Nephron (organoid): ENCODE measurements around the gene NCOA3.
A peak's percentile ranks its signal among the peaks of the same experiment; 100 is the strongest.

Experiments used
- H3K27ac Mint-ChIP-seq, 3 experiments: 2 replicates each; pipeline ENCODE4 v1.8.0; 2020; ENCODE audit warnings: mixed read lengths in 3 of 3, mild to moderate bottlenecking in 2 of 3, moderate library complexity in 1 of 3
- H3K27me3 Mint-ChIP-seq: 2 replicates; pipeline ENCODE4 v1.8.0; 2021; ENCODE audit warnings: low read depth, mild to moderate bottlenecking, moderate library complexity, mixed read lengths
- H3K36me3 Mint-ChIP-seq: 2 replicates; pipeline ENCODE4 v1.8.0; 2020; ENCODE audit warnings: low read depth, mixed read lengths
- H3K4me1 Mint-ChIP-seq: 2 replicates; pipeline ENCODE4 v1.8.0; 2020; ENCODE audit warnings: mixed read lengths
- H3K4me3 Mint-ChIP-seq, 3 experiments: 2 replicates each; pipeline ENCODE4 v1.8.0; 2020; ENCODE audit warnings: mild to moderate bottlenecking in 3 of 3, mixed read lengths in 3 of 3, moderate library complexity in 2 of 3
- H3K9me3 Mint-ChIP-seq: 2 replicates; pipeline ENCODE4 v1.8.0; 2020; ENCODE audit warnings: mixed read lengths
- CTCF ChIP-seq, 3 experiments: fragments of 200-600 bp; sonication (generic); IDR thresholded peaks; one replicate each; pipeline ENCODE4 v1.5.0; 2021; ENCODE audit warnings: antibody characterized with exemption in 3 of 3; ENCODE audit not compliant: unreplicated experiment in 3 of 3

The NCOA3 gene

GRCh38 chr20:47596003-47596571 is 94.4 kb downstream of the NCOA3 start:
- Mint-ChIP-seq H3K4me3 (no peak overlapping the region), H3K9me3 (no peaks in the 10 kb centered on the region), H3K36me3 (peaks cover 29% of the 10 kb centered on the region), H3K4me1 (peaks cover 28% of the 10 kb centered on the region), H3K27ac (no peak overlapping the region), H3K27me3 (no peaks in the 10 kb centered on the region)
- TF ChIP-seq CTCF (IDR thresholded peaks at IDR 0.05; ENCODE audit: unreplicated experiment in 3 of 3) = no peak

GRCh38 chr20:47597090-47597489 is 95.4 kb downstream of the NCOA3 start:
- Mint-ChIP-seq H3K4me3 (no peak overlapping the region), H3K36me3 (peaks cover 21% of the 10 kb centered on the region), H3K9me3 (no peaks in the 10 kb centered on the region), H3K4me1 (peaks cover 28% of the 10 kb centered on the region), H3K27me3 (no peaks in the 10 kb centered on the region), H3K27ac (no peak overlapping the region)
- no peak for TF ChIP-seq CTCF (IDR thresholded peaks at IDR 0.05; ENCODE audit: unreplicated experiment in 3 of 3)

GRCh38 chr20:47598911-47599744 is 97.4 kb downstream of the NCOA3 start:
- H3K4me1 Mint-ChIP-seq = peaks cover 41% of the 10 kb centered on the region
- no peak overlapping the region for H3K4me3 Mint-ChIP-seq
- peak overlapping the region; percentile 23 to 55 (median 38) for H3K27ac Mint-ChIP-seq
- no peak for TF ChIP-seq CTCF (IDR thresholded peaks at IDR 0.05; ENCODE audit: unreplicated experiment in 3 of 3)
- H3K9me3 Mint-ChIP-seq = peaks cover 3% of the 10 kb centered on the region
- H3K27me3 Mint-ChIP-seq = no peaks in the 10 kb centered on the region
- H3K36me3 Mint-ChIP-seq = peaks cover 33% of the 10 kb centered on the region

GRCh38 chr20:47600967-47601547 is 99.4 kb downstream of the NCOA3 start:
- Mint-ChIP-seq H3K27ac (peak overlapping the region in 2 of 3 experiments; percentile 59 to 77), H3K4me1 (peaks cover 51% of the 10 kb centered on the region), H3K4me3 (no peak overlapping the region), H3K9me3 (peaks cover 3% of the 10 kb centered on the region), H3K36me3 (peaks cover 27% of the 10 kb centered on the region), H3K27me3 (no peaks in the 10 kb centered on the region)
- no peak for TF ChIP-seq CTCF (IDR thresholded peaks at IDR 0.05; ENCODE audit: unreplicated experiment in 3 of 3)

- H3K9me3 Mint-ChIP-seq = peaks cover 3% of the 10 kb centered on the region
- no peak for TF ChIP-seq CTCF (IDR thresholded peaks at IDR 0.05; ENCODE audit: unreplicated experiment in 3 of 3)
- no peak overlapping the region for H3K4me3 Mint-ChIP-seq
- H3K27me3 Mint-ChIP-seq = no peaks in the 10 kb centered on the region
- peaks cover 22% of the 10 kb centered on the region for H3K36me3 Mint-ChIP-seq
- peaks cover 51% of the 10 kb centered on the region for H3K4me1 Mint-ChIP-seq
- H3K27ac Mint-ChIP-seq = peak overlapping the region; percentile 55 to 73 (median 59)
Observed at GRCh38 chr20:47603260-47603659, 101.6 kb downstream of the NCOA3 start.
